Umbilical cord (tissue), 2 donors: Measurements from ENCODE around the gene ZSCAN25. TPM values are rescaled to one million over a fixed set of nuclear protein-coding genes. Genes with fewer than 3 reads are reported as not detected.
"Not testable (repeated sequence)": the region's sequence is repeated elsewhere in the genome, so short reads cannot be mapped to it uniquely, and the experiment has no call there.

ENCODE experiments used
- DNase-seq: peaks from one replicate; pipeline ENCODE4 v3.0.0-alpha.2; 2015; ENCODE audit warnings: low spot score
- total RNA-seq: library from RNA; depleted of rRNA; stranded (reverse); fragments of >200 nt; gene quantifications from one replicate; pipeline ENCODE4 v1.2.3, GENCODE V29; 2014; ENCODE audit warnings: low replicate concordance; ENCODE audit not compliant: insufficient read depth

The ZSCAN25 gene
- total RNA-seq, 1 donor from 2014 or later: 10.6 TPM

- no peak for DNase-seq
Measured at GRCh38 chr7:99645590-99645989, 28.8 kb downstream of the ZSCAN25 start.

GRCh38 chr7:99648843-99649242 is 32.1 kb downstream of the ZSCAN25 start:
- DNase-seq: no peak

DNA sequence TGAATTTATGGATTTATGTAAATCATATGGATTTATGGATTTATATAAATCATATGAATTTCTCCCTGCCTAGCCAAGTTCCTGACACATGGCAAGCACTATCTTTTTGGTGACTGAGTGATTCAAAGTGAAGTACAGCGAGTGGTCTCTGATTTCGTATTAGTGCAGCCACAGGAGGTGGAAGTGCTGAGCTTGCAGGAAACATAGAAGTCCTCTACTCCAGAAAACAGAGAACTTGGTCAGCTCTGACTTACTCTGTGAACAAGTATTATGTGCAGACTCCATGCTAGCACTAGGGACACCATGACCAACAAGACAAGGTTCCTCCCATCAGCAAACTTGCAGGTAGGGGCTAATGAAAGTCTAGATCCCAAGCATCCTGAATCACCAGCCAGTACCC is 34.5 kb downstream of the ZSCAN25 start:
- DNase-seq: no peak

GRCh38 chr7:99652671-99653070 is 35.9 kb downstream of the ZSCAN25 start:
- DNase-seq: no peak

- DNase-seq: not testable (repeated sequence)
Measured at GRCh38 chr7:99653269-99653668, 36.5 kb downstream of the ZSCAN25 start.

- DNase-seq: no peak
Measured at GRCh38 chr7:99653754-99654153, 37.0 kb downstream of the ZSCAN25 start.

- DNase-seq: not testable (repeated sequence)
Measured at GRCh38 chr7:99654626-99655025, 37.9 kb downstream of the ZSCAN25 start.

DNA sequence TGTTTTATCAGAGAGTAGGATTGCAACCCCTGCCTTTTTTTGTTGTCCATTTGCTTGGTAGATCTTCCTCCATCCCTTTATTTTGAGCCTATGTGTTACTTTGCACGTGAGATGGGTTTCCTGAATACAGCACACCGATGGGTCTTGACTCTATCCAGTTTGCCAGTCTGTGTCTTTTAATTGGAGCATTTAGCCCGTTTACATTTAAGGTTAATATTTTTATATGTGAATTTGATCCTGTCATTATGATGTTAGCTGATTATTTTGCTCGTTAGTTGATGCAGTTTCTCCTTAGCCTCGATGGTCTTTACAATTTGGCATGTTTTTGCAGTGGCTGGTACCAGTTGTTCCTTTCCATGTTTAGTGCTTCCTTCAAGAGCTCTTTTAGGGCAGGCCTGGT is 41.1 kb downstream of the ZSCAN25 start:
- DNase-seq: not testable (repeated sequence)

DNA sequence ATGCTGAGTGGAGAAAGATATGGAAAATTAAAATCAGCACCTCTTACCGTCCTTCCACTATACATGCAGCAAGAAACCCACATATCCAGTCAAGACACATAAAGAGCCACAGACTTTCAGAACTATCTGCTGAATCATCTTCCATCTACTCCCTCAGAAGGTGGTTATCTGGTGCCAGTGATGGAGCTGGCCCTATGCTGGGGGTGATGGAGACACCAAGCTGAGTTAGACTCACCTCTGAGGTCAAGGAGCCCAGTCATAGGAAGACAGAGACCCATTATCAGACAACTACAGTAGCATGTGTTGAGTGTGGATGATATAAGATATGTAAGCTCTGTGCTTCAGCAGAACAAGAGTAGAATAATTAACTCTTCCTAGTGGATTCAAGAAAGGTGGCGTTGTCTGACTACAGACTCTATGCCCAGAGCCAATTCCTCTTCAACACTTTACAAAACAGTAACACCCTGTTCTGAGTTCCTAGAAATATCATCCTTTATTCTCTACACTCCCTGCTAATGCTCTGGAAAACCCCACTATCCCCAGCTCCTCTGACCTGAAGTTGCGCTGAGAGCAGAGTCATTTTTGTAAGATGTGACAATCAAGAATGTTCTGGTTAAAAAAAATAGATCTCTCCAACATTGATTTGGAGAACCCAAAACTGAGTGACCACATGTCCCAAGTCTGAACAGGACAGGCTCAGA is 48.7 kb downstream of the ZSCAN25 start:
- no peak for DNase-seq

GRCh38 chr7:99666013-99666395 is 49.3 kb downstream of the ZSCAN25 start:
- no peak for DNase-seq

DNA sequence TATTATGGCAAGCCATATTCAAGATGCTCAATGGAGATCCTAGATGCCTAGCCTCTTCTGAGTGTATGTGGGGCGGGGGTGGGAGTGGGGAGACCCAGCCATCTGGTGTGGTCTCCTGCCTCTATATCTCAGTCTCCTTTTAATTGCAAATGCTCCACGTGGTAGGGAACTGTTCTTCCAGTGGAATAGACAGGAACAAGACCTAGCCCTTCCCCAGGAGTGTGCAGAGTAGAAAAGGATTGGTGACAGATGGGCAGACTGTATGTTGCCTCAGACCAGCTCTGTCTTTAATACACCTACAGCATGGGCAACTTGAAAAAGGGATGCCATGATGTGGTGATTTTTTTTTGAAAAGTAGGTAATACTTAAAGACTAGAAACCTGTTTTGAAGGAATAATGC is 50.4 kb downstream of the ZSCAN25 start:
- DNase-seq: no peak

GRCh38 chr7:99668541-99668940 is 51.8 kb downstream of the ZSCAN25 start:
- DNase-seq: no peak

DNA sequence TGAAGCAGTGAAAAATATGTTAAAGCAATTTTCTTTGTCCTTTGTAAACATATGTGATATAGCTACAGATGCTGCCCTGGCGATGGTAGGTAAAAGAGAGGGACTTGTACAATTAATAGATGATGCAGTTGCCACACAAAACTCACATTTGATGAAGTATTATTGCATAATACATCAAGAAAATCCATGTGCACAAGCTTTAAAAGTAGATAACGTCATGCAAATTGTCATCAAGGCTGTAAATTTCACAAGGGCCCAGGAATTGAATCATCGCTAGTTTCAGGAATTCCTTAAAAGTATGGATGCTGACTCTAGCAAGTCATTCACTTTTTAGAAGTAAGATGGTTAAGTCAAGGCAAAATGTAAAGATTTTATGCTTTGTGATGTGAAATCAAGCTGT is 53.0 kb downstream of the ZSCAN25 start:
- DNase-seq: no peak

DNA sequence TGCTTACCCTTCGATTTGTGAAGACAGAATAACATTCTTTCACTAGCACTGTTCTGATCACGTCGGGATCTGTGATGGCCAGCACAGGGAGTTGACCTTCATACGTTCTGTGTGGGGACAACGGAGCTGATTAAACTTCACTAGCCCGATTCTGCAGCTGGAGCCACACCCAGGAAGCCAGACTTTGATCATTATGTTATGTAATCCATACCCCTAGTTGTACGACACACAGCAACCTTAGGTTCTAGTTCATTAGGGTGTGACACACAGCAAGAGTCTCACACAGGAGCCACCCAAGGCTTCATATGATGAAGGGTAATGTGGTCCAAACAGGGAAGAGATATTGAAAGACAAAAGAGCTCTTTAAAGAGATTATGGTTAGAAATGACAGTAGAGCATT is 55.8 kb downstream of the ZSCAN25 start:
- DNase-seq: no peak

DNA sequence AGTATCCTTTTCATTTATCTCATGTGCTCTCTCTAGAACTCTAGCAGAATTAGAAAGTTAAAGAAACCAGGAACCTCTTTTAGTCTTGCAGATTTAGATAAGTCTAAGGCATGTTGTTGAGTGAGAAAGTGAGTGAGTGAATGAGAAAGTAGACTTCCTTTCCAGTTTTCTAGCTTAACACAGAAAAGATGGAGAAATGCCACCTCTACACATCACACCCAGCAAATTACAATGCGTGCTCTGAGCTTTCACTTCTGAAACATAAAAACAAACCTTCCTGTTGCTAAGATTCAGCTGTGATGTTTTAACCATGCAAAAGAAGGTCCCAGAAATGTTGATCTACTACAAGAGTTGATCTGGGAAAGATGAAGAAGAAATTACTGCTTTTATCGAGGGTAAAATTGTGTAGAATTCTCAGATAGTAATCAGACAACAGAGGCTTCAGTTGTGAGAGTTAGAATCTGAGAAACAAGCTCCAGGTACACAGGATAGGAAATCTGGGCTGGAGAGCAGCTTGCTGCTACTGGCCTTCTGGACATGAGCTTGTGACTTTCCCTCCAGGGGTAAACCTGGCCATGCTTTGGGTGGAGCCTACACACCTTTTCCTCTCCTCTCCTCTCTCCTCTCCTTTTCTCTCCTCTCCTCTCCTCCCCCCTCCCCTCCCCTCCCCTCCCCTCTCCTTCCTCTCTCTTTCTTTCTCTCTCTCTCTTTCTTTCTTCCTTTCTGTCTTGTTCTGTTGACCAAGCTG is 58.4 kb downstream of the ZSCAN25 start:
- DNase-seq: no peak

DNA sequence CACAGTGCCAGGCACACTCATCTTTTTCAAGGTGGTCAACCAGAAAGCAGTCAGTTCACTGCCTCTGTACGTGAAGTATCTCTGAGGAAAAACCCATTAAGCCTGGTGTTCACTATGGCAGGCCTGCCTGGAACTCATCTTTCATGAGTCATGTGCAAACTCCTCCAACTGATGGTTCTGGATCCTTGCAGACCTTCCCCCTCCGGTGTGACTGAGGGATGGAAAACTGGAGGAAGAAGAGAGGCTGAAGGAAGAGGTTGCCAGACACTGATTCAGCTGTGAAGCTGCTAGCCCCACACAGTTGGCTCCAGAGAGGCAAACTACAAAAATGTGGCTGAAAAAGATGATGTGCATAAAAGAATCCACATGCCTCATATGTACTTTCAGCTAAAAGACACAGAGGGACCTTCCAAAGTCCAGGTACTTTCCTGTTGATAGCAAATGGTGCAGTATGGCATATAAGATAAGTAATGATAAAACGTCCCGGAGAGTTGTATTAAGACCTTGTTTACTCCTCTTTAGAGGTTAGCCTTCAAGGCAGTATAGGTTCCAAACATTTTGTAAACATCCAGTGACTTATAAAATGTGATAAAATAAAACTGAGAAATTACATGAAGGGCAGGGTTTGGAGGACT is 60.4 kb downstream of the ZSCAN25 start:
- no peak for DNase-seq

DNA sequence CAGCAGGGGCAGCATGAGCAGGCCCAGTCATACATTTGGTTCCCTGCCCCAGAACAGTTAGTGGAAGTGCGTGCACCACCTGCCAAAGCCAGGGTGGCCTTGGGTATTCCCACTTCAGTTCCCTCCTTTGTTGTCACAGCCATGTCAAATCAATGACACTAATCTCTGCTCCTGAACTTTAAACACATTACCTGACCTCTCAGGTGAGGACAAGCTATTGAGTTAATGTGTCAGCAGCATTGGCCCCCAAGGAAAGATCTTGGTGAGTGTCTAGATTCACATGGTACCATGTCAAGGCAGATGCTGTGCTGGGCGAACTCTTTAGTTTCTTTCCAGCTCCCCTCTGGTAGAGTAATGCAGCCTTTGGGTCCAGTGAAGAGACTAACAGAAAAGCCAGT is 60.9 kb downstream of the ZSCAN25 start:
- no peak for DNase-seq

GRCh38 chr7:99679032-99679399 is 62.3 kb downstream of the ZSCAN25 start:
- DNase-seq: peak; percentile 18

GRCh38 chr7:99679400-99680191 is 62.9 kb downstream of the ZSCAN25 start, which contains the start of gene CYP3A5:
Gene CYP3A5, minus strand, starts transcription at chr7:99679996. Its CDS starts 100 bp downstream, at chr7:99679896.
- DNase-seq: peak; percentile 60
